ENCODE data around the gene NTM. TPM values are rescaled to one million over a fixed set of nuclear protein-coding genes. Genes with fewer than 3 reads are reported as not detected.

Gene NTM
- total RNA-seq, 1 experiment from 2014 or later: 0.73 TPM

GRCh38 chr11:132052342-132052741, 681.9 kb downstream of the NTM start:
- no peaks in the 10 kb centered on the region for H3K9me3 ChIP-seq
- no peaks in the 10 kb centered on the region for H3K36me3 Mint-ChIP-seq (ENCODE audit: insufficient read depth, unreplicated experiment)
- no peaks in the 10 kb centered on the region for H3K4me1 Mint-ChIP-seq (ENCODE audit: low read depth, unreplicated experiment)
- intact Hi-C loops (cut with micrococcal nuclease; ENCODE audit: unreplicated experiment): no loop called here
- H3K27me3 ChIP-seq (replicated peaks; ENCODE audit: control insufficient read depth, insufficient read depth, low read length): no peaks in the 10 kb centered on the region
- H3K36me3 ChIP-seq (ENCODE audit: control insufficient read depth, insufficient read depth, low read length): no peaks in the 10 kb centered on the region
- POLR2A ChIA-PET: no interaction called here
- DNase-seq: no peak
- no peak overlapping the region for H3K4me3 ChIP-seq (ENCODE audit: low read depth, low read length)
- BruUV-seq (replicated peaks): no TSS peak
- H3K4me3 Mint-ChIP-seq (ENCODE audit: unreplicated experiment): no peak overlapping the region
- no peak overlapping the region for H3K27ac Mint-ChIP-seq (ENCODE audit: unreplicated experiment)
- no peaks in the 10 kb centered on the region for H3K4me1 ChIP-seq
- CTCF ChIA-PET: no interaction called here
- TF ChIP-seq CTCF (IDR thresholded peaks at IDR 0.05; ENCODE audit: insufficient read depth in 1 of 2, low read depth in 1 of 2, low read length in 1 of 2, severe bottlenecking in 1 of 2, unreplicated experiment in 1 of 2): no peak
- H3K27me3 Mint-ChIP-seq (ENCODE audit: insufficient read depth, unreplicated experiment): peaks cover 12% of the 10 kb centered on the region
- H3K9me3 Mint-ChIP-seq (ENCODE audit: unreplicated experiment): no peaks in the 10 kb centered on the region

- H3K27me3 Mint-ChIP-seq (ENCODE audit: insufficient read depth, unreplicated experiment): peaks cover 12% of the 10 kb centered on the region
- H3K4me3 Mint-ChIP-seq (ENCODE audit: unreplicated experiment): no peak overlapping the region
- no peaks in the 10 kb centered on the region for H3K4me1 Mint-ChIP-seq (ENCODE audit: low read depth, unreplicated experiment)
- ChIA-PET POLR2A (no interaction called here), CTCF (no interaction called here)
- BruUV-seq (replicated peaks): no TSS peak
- Histone ChIP-seq H3K36me3 (ENCODE audit: control insufficient read depth, insufficient read depth, low read length) (no peaks in the 10 kb centered on the region), H3K4me1 (no peaks in the 10 kb centered on the region), H3K9me3 (no peaks in the 10 kb centered on the region), H3K4me3 (ENCODE audit: low read depth, low read length) (no peak overlapping the region), H3K27me3 (replicated peaks; ENCODE audit: control insufficient read depth, insufficient read depth, low read length) (no peaks in the 10 kb centered on the region)
- intact Hi-C loops (cut with micrococcal nuclease; ENCODE audit: unreplicated experiment): no loop called here
- H3K36me3 Mint-ChIP-seq (ENCODE audit: insufficient read depth, unreplicated experiment): no peaks in the 10 kb centered on the region
- DNase-seq: no peak
- H3K9me3 Mint-ChIP-seq (ENCODE audit: unreplicated experiment): no peaks in the 10 kb centered on the region
- no peak for TF ChIP-seq CTCF (IDR thresholded peaks at IDR 0.05; ENCODE audit: insufficient read depth in 1 of 2, low read depth in 1 of 2, low read length in 1 of 2, severe bottlenecking in 1 of 2, unreplicated experiment in 1 of 2)
- no peak overlapping the region for H3K27ac Mint-ChIP-seq (ENCODE audit: unreplicated experiment)
Measured at GRCh38 chr11:132052904-132053303, 682.5 kb downstream of the NTM start.

- POLR2A ChIA-PET: no interaction called here
- Mint-ChIP-seq H3K4me1 (ENCODE audit: low read depth, unreplicated experiment) (no peaks in the 10 kb centered on the region), H3K9me3 (ENCODE audit: unreplicated experiment) (no peaks in the 10 kb centered on the region), H3K27me3 (ENCODE audit: insufficient read depth, unreplicated experiment) (peaks cover 4% of the 10 kb centered on the region), H3K36me3 (ENCODE audit: insufficient read depth, unreplicated experiment) (no peaks in the 10 kb centered on the region), H3K27ac (ENCODE audit: unreplicated experiment) (no peak overlapping the region), H3K4me3 (ENCODE audit: unreplicated experiment) (no peak overlapping the region)
- CTCF ChIA-PET: no interaction called here
- BruUV-seq (replicated peaks): no TSS peak
- no peak for DNase-seq
- H3K4me1 ChIP-seq: no peaks in the 10 kb centered on the region
- H3K36me3 ChIP-seq (ENCODE audit: control insufficient read depth, insufficient read depth, low read length): no peaks in the 10 kb centered on the region
- no peak for TF ChIP-seq CTCF (IDR thresholded peaks at IDR 0.05; ENCODE audit: insufficient read depth in 1 of 2, low read depth in 1 of 2, low read length in 1 of 2, severe bottlenecking in 1 of 2, unreplicated experiment in 1 of 2)
- intact Hi-C loops (cut with micrococcal nuclease; ENCODE audit: unreplicated experiment): no loop called here
- no peaks in the 10 kb centered on the region for H3K27me3 ChIP-seq (replicated peaks; ENCODE audit: control insufficient read depth, insufficient read depth, low read length)
- no peaks in the 10 kb centered on the region for H3K9me3 ChIP-seq
- no peak overlapping the region for H3K4me3 ChIP-seq (ENCODE audit: low read depth, low read length)
Measured at GRCh38 chr11:132054822-132055221, 684.4 kb downstream of the NTM start.

Data from Caco-2 (cell line).